Psoas muscle (tissue), 8 donors: ENCODE data around the gene PDIA5. TPM values are rescaled to one million over a fixed set of nuclear protein-coding genes. Genes with fewer than 3 reads are reported as not detected.

Experiments used
- ATAC-seq, 4 donors: fragments of 200-7000 bp; cut with Tn5 transposase; one replicate each; pipeline ENCODE4 v1.9.1; 2020; ENCODE audit warnings: moderate library complexity in 3 of 4, mild to moderate bottlenecking in 2 of 4
- DNase-seq, 2 donors: peaks; one replicate each; pipeline ENCODE4 v3.0.0-alpha.2; 2020
- H3K27ac ChIP-seq: fragments of 200-600 bp; one replicate; pipeline ENCODE4 v1.8.0; 2022
- H3K27me3 ChIP-seq, 3 donors: fragments of 200-600 bp in 1 of 3; one replicate each; pipeline versions ENCODE4 v1.6.1 to v1.8.0; 2013 to 2022; ENCODE audit warnings: low read length in 2 of 3, mild to moderate bottlenecking in 2 of 3, moderate library complexity in 1 of 3; ENCODE audit not compliant: insufficient read depth in 3 of 3
- H3K36me3 ChIP-seq, 2 donors: fragments of 200-600 bp in 1 of 2; one replicate each; pipeline versions ENCODE4 v1.6.1 to v1.8.0; 2013 to 2022; ENCODE audit warnings: low read depth in 1 of 2, mild to moderate bottlenecking in 1 of 2, moderate library complexity in 1 of 2; ENCODE audit not compliant: insufficient read depth in 1 of 2
- H3K4me1 ChIP-seq: fragments of 200-600 bp; one replicate; pipeline ENCODE4 v1.8.0; 2022
- H3K4me3 ChIP-seq: fragments of 200-600 bp; one replicate; pipeline ENCODE4 v1.8.0; 2022; ENCODE audit warnings: mild to moderate bottlenecking
- H3K9me3 ChIP-seq: fragments of 200-600 bp; one replicate; pipeline ENCODE4 v1.8.0; 2022
- WGBS, 3 donors: extraction: QIAGEN DNeasy Blood & Tissue Kit; methylation state at CpG; one replicate each; pipeline versions ENCODE4 v1.1.6 to v1.1.7; 2013; 5-methylcytosine and 5-hydroxymethylcytosine counted together
- intact Hi-C, 2 donors: fragments of 100-400 bp; cut with DNase I; formaldehyde crosslinking; loops; one replicate each; pipeline versions ENCODE4 v1.11.0 to v1.14.2; 2022
- polyA plus RNA-seq, 3 donors: library from polyadenylated mRNA; stranded (reverse); fragments of 200-250 nt; gene quantifications; one replicate each; pipeline ENCODE4 v1.2.3, GENCODE V29; 2013
- total RNA-seq, 4 donors: library from RNA; stranded (reverse); fragmentation: NEBNext Ultra II Directional in 2 of 4; extraction: Animal tissue kit (Norgen Biotek cat#: 25700) in 2 of 4; gene quantifications; one replicate each; pipeline versions ENCODE4 v1.2.1 to v1.2.4, GENCODE V29; 2021 to 2023
- TF ChIP-seq, protein P1 (sequence below): fragments of 200-600 bp; IDR thresholded peaks from one replicate; pipeline ENCODE4 v1.8.0; 2022; ENCODE audit warnings: antibody characterized with exemption
- donor health status: healthy with polysubstance abuse.
- donor health status: DM: no; HTN: no; CAD: no; lungs with moderate emphysema.
- donor health status: Bipolar disorder and iron deficiency.
- donor health status: healthy.
- donor health status: DM: yes; HTN: yes; CAD: no.
- donor health status: DM: no; HTN: no; CAD: no.
- donor health status: DM: no; HTN: no; CAD: no.
- donor health status: DM: yes; HTN: yes; CAD: no.

Gene PDIA5
- total and polyA plus RNA-seq, 7 donors, result 2.9 to 6.4 (median 4.6) TPM

DNA sequence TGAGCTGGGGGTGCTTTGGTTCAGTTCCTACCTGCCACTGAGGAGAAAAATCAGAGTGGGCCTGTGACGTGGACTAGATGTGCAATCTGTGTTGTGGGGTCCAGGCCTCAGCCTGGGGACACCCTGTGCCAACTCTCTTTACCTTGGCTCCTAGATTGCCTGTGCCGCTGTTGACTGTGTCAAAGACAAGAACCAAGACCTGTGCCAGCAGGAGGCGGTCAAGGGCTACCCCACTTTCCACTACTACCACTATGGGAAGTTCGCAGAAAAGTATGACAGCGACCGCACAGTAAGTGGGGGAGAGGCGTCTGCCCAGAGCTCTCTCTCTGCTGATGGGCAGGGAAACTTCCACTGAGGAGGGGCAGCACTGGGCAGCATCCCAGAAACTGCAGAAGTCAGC is 94.3 kb downstream of the PDIA5 start:
- WGBS, 3 donors, result 92 to 96% (median 96%) methylated on average over 7 of the region's 7 CpGs
- H3K27me3 ChIP-seq, result no peaks in the 10 kb centered on the region
- H3K27ac ChIP-seq, result no peak overlapping the region
- ATAC-seq (no peak), DNase-seq (no peak)
- H3K4me1 ChIP-seq, result no peaks in the 10 kb centered on the region
- intact Hi-C loops, result no loop called here
- no peaks in the 10 kb centered on the region for H3K9me3 ChIP-seq
- H3K36me3 ChIP-seq, result peaks cover 0 to 28% of the 10 kb centered on the region in 2 donors
- TF ChIP-seq, protein P1, sequence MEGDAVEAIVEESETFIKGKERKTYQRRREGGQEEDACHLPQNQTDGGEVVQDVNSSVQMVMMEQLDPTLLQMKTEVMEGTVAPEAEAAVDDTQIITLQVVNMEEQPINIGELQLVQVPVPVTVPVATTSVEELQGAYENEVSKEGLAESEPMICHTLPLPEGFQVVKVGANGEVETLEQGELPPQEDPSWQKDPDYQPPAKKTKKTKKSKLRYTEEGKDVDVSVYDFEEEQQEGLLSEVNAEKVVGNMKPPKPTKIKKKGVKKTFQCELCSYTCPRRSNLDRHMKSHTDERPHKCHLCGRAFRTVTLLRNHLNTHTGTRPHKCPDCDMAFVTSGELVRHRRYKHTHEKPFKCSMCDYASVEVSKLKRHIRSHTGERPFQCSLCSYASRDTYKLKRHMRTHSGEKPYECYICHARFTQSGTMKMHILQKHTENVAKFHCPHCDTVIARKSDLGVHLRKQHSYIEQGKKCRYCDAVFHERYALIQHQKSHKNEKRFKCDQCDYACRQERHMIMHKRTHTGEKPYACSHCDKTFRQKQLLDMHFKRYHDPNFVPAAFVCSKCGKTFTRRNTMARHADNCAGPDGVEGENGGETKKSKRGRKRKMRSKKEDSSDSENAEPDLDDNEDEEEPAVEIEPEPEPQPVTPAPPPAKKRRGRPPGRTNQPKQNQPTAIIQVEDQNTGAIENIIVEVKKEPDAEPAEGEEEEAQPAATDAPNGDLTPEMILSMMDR, result no peak
- H3K4me3 ChIP-seq, result no peak overlapping the region

- H3K4me1 ChIP-seq, result no peaks in the 10 kb centered on the region
- no peak overlapping the region for H3K27ac ChIP-seq
- ATAC-seq, result no peak
- TF ChIP-seq, protein P1, result no peak
- peaks cover 3% of the 10 kb centered on the region for H3K9me3 ChIP-seq
- H3K4me3 ChIP-seq, result no peak overlapping the region
- DNase-seq, result no peak
- WGBS, 3 donors, result 82 to 84% (median 83%) methylated on average over 4 of the region's 4 CpGs
- intact Hi-C loops, result no loop called here
- H3K27me3 ChIP-seq, result no peaks in the 10 kb centered on the region
- peaks cover 0 to 28% of the 10 kb centered on the region in 2 donors for H3K36me3 ChIP-seq
Measured at GRCh38 chr3:123163141-123163540, 96.3 kb downstream of the PDIA5 start.

DNA sequence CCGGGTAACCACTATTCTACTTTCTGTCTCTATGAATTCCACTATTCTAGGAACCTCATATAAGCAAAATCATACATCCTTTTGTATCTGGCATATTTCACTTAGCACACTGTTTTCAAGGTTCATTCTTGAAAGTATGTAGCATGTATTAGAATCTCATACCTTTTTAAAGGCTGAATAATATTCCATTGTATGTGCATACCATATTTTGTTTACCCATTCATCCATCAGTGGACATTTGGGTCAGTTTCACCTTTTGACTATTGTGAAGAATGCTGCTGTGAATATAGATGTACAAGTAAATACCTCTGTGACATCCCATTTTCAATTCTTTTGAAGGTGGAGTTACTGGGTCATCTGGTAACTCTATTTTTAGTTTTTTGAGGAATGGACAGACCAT is 98.3 kb downstream of the PDIA5 start:
- WGBS, 3 donors, result 96 to 97% (median 97%) methylated on average over 1 of the region's 1 CpG
- Histone ChIP-seq H3K27ac (no peak overlapping the region), H3K4me1 (no peaks in the 10 kb centered on the region), H3K9me3 (peaks cover 3% of the 10 kb centered on the region), H3K4me3 (no peak overlapping the region), H3K36me3 (peaks cover 0 to 28% of the 10 kb centered on the region in 2 donors), H3K27me3 (no peaks in the 10 kb centered on the region)
- TF ChIP-seq, protein P1, result no peak
- intact Hi-C loops, result no loop called here
- no peak for ATAC-seq
- DNase-seq, result no peak

GRCh38 chr3:123167686-123168085 is 100.9 kb downstream of the PDIA5 start:
- Histone ChIP-seq H3K36me3 (peaks cover 0 to 15% of the 10 kb centered on the region in 2 donors), H3K9me3 (peaks cover 3% of the 10 kb centered on the region), H3K4me1 (no peaks in the 10 kb centered on the region), H3K27ac (no peak overlapping the region), H3K27me3 (no peaks in the 10 kb centered on the region), H3K4me3 (no peak overlapping the region)
- intact Hi-C loops, result no loop called here
- 96 to 100% (median 98%) methylated on average over 2 of the region's 2 CpGs for WGBS, 3 donors
- no peak for DNase-seq
- no peak for ATAC-seq
- TF ChIP-seq, protein P1, result no peak

GRCh38 chr3:123168122-123168521 is 101.3 kb downstream of the PDIA5 start:
- Histone ChIP-seq H3K4me3 (no peak overlapping the region), H3K36me3 (peaks cover 0 to 13% of the 10 kb centered on the region in 2 donors), H3K4me1 (no peaks in the 10 kb centered on the region), H3K27ac (no peak overlapping the region), H3K9me3 (peaks cover 3% of the 10 kb centered on the region), H3K27me3 (no peaks in the 10 kb centered on the region)
- intact Hi-C loops, result no loop called here
- ATAC-seq (no peak), DNase-seq (no peak)
- TF ChIP-seq, protein P1, result no peak
